H1 (cell line): ENCODE measurements around the gene TP63. TPM values are rescaled to one million over a fixed set of nuclear protein-coding genes. Genes with fewer than 3 reads are reported as not detected.

Source experiments
- BRCA1 ChIP-seq: IDR thresholded peaks from 2 replicates; pipeline ENCODE4 v1.6.1; 2012; ENCODE audit warnings: low read depth, low read length, improper control_type of control experiment
- CBX8 ChIP-seq: fragments of 300-800, 300-1000 bp; sonication (generic); IDR thresholded peaks from 2 replicates; pipeline ENCODE4 v1.7.1; 2016; ENCODE audit warnings: low read depth, low read length, borderline replicate concordance
- CHD1 ChIP-seq: IDR thresholded peaks from 2 replicates; pipeline ENCODE4 v1.6.1; 2012; ENCODE audit warnings: low read depth, low read length, improper control_type of control experiment
- CHD2 ChIP-seq: IDR thresholded peaks from 2 replicates; pipeline ENCODE4 v1.6.1; 2012; ENCODE audit warnings: low read length, improper control_type of control experiment
- CREB1 ChIP-seq: IDR thresholded peaks from 2 replicates; pipeline ENCODE4 v1.6.1; 2012; ENCODE audit warnings: inconsistent platforms
- HDAC6 ChIP-seq: IDR thresholded peaks from one replicate; pipeline ENCODE4 v1.7.1; 2012; ENCODE audit warnings: low read depth, mild to moderate bottlenecking, inconsistent platforms, low read length, moderate library complexity
- TAF1 ChIP-seq: IDR thresholded peaks from 2 replicates; pipeline ENCODE4 v1.6.1; 2011; ENCODE audit warnings: mild to moderate bottlenecking, low read depth, low read length
- ZNF274 ChIP-seq: IDR thresholded peaks from 2 replicates; pipeline ENCODE4 v1.7.0; 2012; ENCODE audit warnings: low read length, borderline replicate concordance; ENCODE audit errors: extremely low read depth
- polyA plus RNA-seq, 7 experiments: library from polyadenylated mRNA; depleted of rRNA in 3 of 7; stranded (reverse) in 5 of 7; unstranded in 2 of 7; fragments of >200 nt in 5 of 7; fragments of 200-250 nt in 2 of 7; gene quantifications; 1 replicate in 5 of 7; 2 replicates in 1 of 7; 4 replicates in 1 of 7; pipeline versions ENCODE4 v1.2.1 to v1.2.3, GENCODE V29; 2011 to 2013; ENCODE audit warnings: missing spikeins in 2 of 7, mixed read lengths in 2 of 7
- total RNA-seq: library from RNA; stranded (reverse); fragmentation: NEBNext Ultra II Directional; extraction: Animal tissue kit (Norgen Biotek cat#: 25700); gene quantifications from 2 replicates; pipeline ENCODE4 v1.2.1, GENCODE V29; 2021
- TF ChIP-seq, protein P1 (sequence below): fragments of 300-600 bp; sonication (generic); IDR thresholded peaks from 2 replicates; pipeline ENCODE4 v1.7.1; 2012; ENCODE audit warnings: low read length, moderate library complexity, mild to moderate bottlenecking, inconsistent platforms; ENCODE audit not compliant: insufficient replicate concordance
- TF ChIP-seq, protein P2 (sequence below): IDR thresholded peaks from 2 replicates; pipeline ENCODE4 v1.6.1; 2011; ENCODE audit warnings: low read depth, mild to moderate bottlenecking, low read length; ENCODE audit not compliant: insufficient read depth

TP63 gene
- total and polyA plus RNA-seq, 2 of the 8 experiments (the other 6 are each of a cell fraction or from before 2014, with no cell fraction given): not detected

DNA sequence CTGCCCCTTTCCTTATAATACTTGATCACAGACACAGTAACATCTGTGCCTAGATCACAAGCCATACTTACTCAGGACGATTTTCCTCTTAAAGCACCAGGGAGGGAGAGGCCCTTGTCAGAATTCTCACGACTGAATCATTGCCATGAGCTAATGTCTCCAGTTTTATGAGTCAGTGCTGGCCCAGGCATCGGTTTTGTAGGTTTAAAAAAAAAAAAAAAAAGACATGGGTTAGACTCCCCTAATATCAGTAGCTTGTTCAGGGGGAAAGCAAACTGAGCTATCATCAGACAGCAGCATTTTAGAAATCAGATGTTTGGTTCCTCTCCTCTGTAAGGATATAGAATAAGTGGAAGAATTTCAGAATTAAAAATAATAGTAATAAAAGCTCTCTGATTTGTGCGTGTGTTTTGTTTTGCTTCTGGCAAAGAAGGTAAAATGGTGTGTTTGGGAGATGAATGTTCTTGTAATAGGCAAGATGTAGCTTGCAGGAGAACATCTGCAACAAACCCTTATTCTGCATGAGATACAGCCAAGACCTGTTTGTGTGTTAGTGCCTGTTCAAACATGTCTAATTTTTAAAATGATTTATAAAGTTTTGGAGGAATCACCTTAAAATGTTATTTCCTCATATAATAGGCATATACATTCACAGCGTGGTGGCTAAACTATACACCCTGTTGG lies 193.6 kb downstream of the TP63 start (continued):
- TF ChIP-seq HDAC6: no peak
- TF ChIP-seq, protein P1, sequence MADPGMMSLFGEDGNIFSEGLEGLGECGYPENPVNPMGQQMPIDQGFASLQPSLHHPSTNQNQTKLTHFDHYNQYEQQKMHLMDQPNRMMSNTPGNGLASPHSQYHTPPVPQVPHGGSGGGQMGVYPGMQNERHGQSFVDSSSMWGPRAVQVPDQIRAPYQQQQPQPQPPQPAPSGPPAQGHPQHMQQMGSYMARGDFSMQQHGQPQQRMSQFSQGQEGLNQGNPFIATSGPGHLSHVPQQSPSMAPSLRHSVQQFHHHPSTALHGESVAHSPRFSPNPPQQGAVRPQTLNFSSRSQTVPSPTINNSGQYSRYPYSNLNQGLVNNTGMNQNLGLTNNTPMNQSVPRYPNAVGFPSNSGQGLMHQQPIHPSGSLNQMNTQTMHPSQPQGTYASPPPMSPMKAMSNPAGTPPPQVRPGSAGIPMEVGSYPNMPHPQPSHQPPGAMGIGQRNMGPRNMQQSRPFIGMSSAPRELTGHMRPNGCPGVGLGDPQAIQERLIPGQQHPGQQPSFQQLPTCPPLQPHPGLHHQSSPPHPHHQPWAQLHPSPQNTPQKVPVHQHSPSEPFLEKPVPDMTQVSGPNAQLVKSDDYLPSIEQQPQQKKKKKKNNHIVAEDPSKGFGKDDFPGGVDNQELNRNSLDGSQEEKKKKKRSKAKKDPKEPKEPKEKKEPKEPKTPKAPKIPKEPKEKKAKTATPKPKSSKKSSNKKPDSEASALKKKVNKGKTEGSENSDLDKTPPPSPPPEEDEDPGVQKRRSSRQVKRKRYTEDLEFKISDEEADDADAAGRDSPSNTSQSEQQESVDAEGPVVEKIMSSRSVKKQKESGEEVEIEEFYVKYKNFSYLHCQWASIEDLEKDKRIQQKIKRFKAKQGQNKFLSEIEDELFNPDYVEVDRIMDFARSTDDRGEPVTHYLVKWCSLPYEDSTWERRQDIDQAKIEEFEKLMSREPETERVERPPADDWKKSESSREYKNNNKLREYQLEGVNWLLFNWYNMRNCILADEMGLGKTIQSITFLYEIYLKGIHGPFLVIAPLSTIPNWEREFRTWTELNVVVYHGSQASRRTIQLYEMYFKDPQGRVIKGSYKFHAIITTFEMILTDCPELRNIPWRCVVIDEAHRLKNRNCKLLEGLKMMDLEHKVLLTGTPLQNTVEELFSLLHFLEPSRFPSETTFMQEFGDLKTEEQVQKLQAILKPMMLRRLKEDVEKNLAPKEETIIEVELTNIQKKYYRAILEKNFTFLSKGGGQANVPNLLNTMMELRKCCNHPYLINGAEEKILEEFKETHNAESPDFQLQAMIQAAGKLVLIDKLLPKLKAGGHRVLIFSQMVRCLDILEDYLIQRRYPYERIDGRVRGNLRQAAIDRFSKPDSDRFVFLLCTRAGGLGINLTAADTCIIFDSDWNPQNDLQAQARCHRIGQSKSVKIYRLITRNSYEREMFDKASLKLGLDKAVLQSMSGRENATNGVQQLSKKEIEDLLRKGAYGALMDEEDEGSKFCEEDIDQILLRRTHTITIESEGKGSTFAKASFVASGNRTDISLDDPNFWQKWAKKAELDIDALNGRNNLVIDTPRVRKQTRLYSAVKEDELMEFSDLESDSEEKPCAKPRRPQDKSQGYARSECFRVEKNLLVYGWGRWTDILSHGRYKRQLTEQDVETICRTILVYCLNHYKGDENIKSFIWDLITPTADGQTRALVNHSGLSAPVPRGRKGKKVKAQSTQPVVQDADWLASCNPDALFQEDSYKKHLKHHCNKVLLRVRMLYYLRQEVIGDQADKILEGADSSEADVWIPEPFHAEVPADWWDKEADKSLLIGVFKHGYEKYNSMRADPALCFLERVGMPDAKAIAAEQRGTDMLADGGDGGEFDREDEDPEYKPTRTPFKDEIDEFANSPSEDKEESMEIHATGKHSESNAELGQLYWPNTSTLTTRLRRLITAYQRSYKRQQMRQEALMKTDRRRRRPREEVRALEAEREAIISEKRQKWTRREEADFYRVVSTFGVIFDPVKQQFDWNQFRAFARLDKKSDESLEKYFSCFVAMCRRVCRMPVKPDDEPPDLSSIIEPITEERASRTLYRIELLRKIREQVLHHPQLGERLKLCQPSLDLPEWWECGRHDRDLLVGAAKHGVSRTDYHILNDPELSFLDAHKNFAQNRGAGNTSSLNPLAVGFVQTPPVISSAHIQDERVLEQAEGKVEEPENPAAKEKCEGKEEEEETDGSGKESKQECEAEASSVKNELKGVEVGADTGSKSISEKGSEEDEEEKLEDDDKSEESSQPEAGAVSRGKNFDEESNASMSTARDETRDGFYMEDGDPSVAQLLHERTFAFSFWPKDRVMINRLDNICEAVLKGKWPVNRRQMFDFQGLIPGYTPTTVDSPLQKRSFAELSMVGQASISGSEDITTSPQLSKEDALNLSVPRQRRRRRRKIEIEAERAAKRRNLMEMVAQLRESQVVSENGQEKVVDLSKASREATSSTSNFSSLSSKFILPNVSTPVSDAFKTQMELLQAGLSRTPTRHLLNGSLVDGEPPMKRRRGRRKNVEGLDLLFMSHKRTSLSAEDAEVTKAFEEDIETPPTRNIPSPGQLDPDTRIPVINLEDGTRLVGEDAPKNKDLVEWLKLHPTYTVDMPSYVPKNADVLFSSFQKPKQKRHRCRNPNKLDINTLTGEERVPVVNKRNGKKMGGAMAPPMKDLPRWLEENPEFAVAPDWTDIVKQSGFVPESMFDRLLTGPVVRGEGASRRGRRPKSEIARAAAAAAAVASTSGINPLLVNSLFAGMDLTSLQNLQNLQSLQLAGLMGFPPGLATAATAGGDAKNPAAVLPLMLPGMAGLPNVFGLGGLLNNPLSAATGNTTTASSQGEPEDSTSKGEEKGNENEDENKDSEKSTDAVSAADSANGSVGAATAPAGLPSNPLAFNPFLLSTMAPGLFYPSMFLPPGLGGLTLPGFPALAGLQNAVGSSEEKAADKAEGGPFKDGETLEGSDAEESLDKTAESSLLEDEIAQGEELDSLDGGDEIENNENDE: no peak
- no peak for TF ChIP-seq CREB1
- TF ChIP-seq BRCA1: no peak
- TF ChIP-seq ZNF274: no peak
- TF ChIP-seq TAF1: no peak
- TF ChIP-seq CHD2: no peak
- TF ChIP-seq, protein P2, sequence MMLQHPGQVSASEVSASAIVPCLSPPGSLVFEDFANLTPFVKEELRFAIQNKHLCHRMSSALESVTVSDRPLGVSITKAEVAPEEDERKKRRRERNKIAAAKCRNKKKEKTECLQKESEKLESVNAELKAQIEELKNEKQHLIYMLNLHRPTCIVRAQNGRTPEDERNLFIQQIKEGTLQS: no peak
- TF ChIP-seq CHD1: no peak
- TF ChIP-seq CBX8: no peak
